RWPE1 (cell line): ENCODE measurements around the gene DNAJC10.
"Not testable (repeated sequence)": the region's sequence is repeated elsewhere in the genome, so short reads cannot be mapped to it uniquely, and the experiment has no call there.

Experiments used
- CTCF ChIA-PET: fragments of 350-600 bp; sonication (Branson Sonifier 250); formaldehyde crosslinking; extraction: SDS; loops from one replicate; lab custom pipeline; 2021; lab: Yijun Ruan, JAX
- POLR2A ChIA-PET: fragments of 400-600 bp; formaldehyde crosslinking; extraction: SDS; loops from one replicate; lab custom pipeline; 2020; ENCODE audit warnings: antibody characterized with exemption; ENCODE audit not compliant: low non-redundant PET; lab: Yijun Ruan, JAX
- DNase-seq: peaks from one replicate; pipeline ENCODE4 v3.0.0; 2012; ENCODE audit warnings: low spot score
- H3K27ac ChIP-seq: fragments of 450-650 bp; 2 replicates; pipeline ENCODE4 v1.5.1; 2017
- TF ChIP-seq, protein P1 (sequence below): fragments of 450-650 bp; conservative IDR thresholded peaks from 2 replicates; pipeline ENCODE4 v1.5.1; 2017; ENCODE audit warnings: low read depth, mild to moderate bottlenecking

The DNAJC10 gene

DNA sequence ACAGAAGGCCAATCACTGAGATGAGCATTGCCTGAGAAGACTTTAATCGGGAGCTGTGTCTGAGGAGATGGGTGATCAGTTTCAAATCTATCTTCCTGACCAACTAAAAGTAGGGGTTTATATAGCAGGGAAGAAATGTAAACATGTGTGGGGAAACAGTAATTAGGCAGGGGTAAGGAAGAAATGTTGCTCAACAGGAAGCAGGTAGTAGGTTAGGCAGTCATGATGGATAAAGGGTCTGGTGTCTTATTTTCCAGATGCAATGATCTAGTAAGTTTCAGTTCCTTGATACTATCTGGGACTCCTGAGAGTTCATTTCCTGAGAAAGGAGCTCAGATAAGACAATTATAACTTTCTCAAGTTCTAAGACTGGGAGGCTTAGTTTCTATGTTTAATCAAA, 33.8 kb upstream of the DNAJC10 start:
- H3K27ac ChIP-seq = no peak overlapping the region
- CTCF ChIA-PET = no interaction called here
- POLR2A ChIA-PET = no interaction called here
- no peak for DNase-seq
- TF ChIP-seq, protein P1, sequence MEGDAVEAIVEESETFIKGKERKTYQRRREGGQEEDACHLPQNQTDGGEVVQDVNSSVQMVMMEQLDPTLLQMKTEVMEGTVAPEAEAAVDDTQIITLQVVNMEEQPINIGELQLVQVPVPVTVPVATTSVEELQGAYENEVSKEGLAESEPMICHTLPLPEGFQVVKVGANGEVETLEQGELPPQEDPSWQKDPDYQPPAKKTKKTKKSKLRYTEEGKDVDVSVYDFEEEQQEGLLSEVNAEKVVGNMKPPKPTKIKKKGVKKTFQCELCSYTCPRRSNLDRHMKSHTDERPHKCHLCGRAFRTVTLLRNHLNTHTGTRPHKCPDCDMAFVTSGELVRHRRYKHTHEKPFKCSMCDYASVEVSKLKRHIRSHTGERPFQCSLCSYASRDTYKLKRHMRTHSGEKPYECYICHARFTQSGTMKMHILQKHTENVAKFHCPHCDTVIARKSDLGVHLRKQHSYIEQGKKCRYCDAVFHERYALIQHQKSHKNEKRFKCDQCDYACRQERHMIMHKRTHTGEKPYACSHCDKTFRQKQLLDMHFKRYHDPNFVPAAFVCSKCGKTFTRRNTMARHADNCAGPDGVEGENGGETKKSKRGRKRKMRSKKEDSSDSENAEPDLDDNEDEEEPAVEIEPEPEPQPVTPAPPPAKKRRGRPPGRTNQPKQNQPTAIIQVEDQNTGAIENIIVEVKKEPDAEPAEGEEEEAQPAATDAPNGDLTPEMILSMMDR = no peak

DNA sequence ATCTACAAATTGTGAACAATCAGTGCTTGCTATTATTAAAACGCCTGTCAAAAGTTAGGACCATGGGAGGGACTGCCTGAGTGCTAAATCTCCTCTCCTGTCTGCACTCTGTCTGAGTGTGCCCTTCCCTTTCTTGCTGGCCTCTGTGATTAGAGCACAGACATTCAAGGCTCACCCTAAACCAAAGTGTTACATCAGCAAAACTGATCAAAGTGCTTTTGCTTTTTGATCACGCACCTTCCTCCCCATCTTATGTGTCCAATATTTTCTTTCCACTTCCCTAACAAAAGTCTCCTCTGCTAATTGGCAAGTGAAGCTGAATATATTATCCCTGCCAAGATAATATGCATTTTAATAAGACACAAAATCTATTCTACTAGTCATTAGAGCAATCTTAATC, 30.5 kb upstream of the DNAJC10 start:
- no peak for DNase-seq
- H3K27ac ChIP-seq = no peak overlapping the region
- POLR2A ChIA-PET = no interaction called here
- CTCF ChIA-PET = interaction anchor here (0.6 kb wide), 1 partner anchor 279 kb away, joined by 4 read pairs; no protein-coding TSS in a partner anchor
- TF ChIP-seq, protein P1 = no peak

DNA sequence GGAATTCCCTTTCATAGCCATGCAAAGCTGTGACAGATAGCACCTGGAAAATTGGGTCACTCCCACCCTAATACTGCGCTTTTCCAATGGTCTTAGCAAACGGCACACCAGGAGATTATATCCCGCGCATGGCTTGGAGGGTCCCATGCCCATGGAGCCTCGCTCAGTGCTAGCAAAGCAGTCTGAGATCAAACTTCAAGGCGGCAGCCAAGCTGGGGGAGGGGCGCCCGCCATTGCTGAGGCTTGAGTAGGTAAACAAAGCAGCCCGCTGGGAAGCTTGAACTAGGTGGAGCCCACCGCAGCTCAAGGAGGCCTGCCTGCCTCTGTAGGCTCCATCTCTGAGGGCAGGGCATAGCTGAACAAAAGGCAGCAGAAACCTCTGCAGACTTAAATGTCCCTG, 29.3 kb upstream of the DNAJC10 start:
- H3K27ac ChIP-seq, CTCF ChIA-PET, POLR2A ChIA-PET, DNase-seq: not testable (repeated sequence)

DNA sequence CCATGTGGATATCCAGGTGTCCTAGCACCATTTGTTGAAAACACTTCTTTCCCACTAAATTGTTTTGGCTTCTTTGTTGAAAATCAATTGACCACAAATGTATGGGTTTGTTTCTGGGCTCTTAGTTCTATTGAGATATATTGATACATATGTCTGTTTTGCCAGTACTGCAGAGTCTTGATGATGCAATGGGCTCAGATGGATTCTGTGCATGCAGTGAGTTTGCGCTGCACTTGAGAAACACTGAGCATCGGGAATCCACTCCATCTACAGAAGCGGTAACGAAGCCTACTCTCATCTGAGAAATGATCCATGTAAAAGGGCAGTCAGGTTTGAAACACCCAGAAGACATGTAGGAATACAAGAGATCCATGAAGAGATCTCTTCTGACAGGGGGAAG, 21.9 kb upstream of the DNAJC10 start:
- CTCF ChIA-PET = no interaction called here
- no peak for DNase-seq
- no peak overlapping the region for H3K27ac ChIP-seq

DNA sequence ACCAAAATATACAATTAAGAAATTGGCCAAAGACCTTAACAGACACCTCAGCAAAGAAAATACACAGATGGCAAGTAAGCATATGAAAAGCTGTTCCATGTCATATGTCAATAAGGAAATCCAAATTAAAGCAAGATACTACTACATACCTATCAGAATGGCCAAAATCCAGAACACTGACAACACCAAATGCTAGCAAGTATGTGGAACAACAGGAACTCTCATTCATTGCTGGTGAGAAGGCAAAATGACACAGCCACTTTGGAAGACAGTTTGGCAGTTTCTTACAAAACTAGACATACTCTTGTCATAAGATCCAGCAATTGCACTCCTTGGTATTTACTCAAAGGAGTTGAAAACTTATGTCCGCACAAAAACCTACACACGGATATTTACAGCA, 20.3 kb upstream of the DNAJC10 start:
- CTCF ChIA-PET = no interaction called here
- POLR2A ChIA-PET = no interaction called here
- no peak overlapping the region for H3K27ac ChIP-seq
- TF ChIP-seq, protein P1 = no peak
- no peak for DNase-seq

More for the DNA sequence above, 21.9 kb upstream of the DNAJC10 start:
- TF ChIP-seq, protein P1 = no peak
- POLR2A ChIA-PET = no interaction called here

DNA sequence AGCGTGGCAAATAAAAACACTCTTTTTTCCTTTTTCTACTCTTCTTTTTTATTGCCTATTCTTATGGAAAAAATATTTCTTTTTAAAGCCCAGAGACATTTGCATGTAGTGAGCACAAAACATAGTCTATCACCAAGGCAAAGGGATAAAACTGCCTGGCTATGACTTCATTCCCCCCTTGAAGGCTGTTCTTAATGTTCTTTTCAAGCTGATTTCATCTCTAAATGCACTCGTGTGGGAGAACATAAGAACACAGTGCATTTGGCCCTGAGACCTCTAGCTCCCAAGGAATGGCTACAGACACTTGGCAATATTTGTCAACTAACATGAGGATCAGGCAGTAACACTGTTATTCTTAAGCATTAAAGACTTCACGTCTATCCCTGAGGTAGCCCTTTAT, 17.4 kb upstream of the DNAJC10 start:
- TF ChIP-seq, protein P1 = no peak
- ChIA-PET CTCF (interaction anchor here (0.7 kb wide), 1 partner anchor 30 kb away, joined by 3 read pairs; no protein-coding TSS in a partner anchor), POLR2A (no interaction called here)
- DNase-seq = no peak
- no peak overlapping the region for H3K27ac ChIP-seq

DNA sequence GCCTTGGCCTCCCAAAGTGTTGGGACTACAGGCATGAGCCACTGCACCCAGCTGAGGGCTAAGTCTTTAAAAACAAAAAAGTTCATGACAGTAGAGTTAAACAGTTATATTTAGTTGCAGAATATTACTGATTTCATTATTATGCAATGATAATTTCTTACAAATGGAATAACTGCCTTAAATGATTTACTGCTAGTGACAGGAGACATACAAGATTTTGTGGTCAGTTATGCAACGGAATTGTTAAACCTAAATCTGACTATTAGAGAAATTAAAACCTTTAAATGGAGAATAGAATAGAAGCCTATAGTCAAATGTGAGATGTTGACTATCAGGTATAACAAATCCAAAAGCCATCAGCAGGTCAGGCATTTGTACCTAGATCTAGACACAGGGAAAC, 10.3 kb upstream of the DNAJC10 start:
- POLR2A ChIA-PET = no interaction called here
- TF ChIP-seq, protein P1 = no peak
- no peak for DNase-seq
- no peak overlapping the region for H3K27ac ChIP-seq
- CTCF ChIA-PET = no interaction called here
